Stomach (tissue), 9 donors: ENCODE measurements around the gene RDX. TPM values are rescaled to one million over a fixed set of nuclear protein-coding genes. Genes with fewer than 3 reads are reported as not detected.

Experiments used
- DNase-seq, 2 donors: peaks; one replicate each; pipeline versions ENCODE4 v3.0.0 to v3.0.0-alpha.2; 2013 to 2019
- H3K27ac ChIP-seq, 5 donors: fragments of 200-600 bp in 4 of 5; sonication (generic) in 4 of 5; one replicate each; pipeline ENCODE4 v1.5.1; 2013 to 2019; ENCODE audit warnings: mild to moderate bottlenecking in 1 of 5, moderate library complexity in 1 of 5
- H3K27me3 ChIP-seq, 3 donors: fragments of 200-600 bp; sonication (generic); one replicate each; pipeline ENCODE4 v1.5.1; 2017 to 2019; ENCODE audit warnings: mixed run types in 1 of 3
- H3K36me3 ChIP-seq, 4 donors: fragments of 200-600 bp; sonication (generic); 1 replicate in 3 of 4; 2 replicates in 1 of 4; pipeline ENCODE4 v1.5.1; 2016 to 2019
- H3K4me1 ChIP-seq, 4 donors: fragments of 200-600 bp; sonication (generic); one replicate each; pipeline ENCODE4 v1.5.1; 2016 to 2019
- H3K4me3 ChIP-seq, 4 donors: fragments of 200-600 bp; sonication (generic) in 3 of 4; one replicate each; pipeline ENCODE4 v1.5.1; 2016 to 2019; ENCODE audit warnings: mild to moderate bottlenecking in 1 of 4
- H3K9me3 ChIP-seq, 4 donors: fragments of 200-600 bp; sonication (generic); one replicate each; pipeline ENCODE4 v1.5.1; 2016 to 2019
- EP300 ChIP-seq: sonication (generic); formaldehyde crosslinking; IDR thresholded peaks from one replicate; pipeline ENCODE4 v1.6.1; 2017; ENCODE audit warnings: antibody characterized with exemption
- POLR2A ChIP-seq, 4 donors: fragments of 450-650 bp; IDR thresholded peaks; one replicate each; pipeline ENCODE4 v1.6.1; 2016; ENCODE audit warnings: antibody characterized with exemption in 4 of 4, control low read depth in 2 of 4, mild to moderate bottlenecking in 1 of 4, moderate library complexity in 1 of 4
- POLR2AphosphoS5 ChIP-seq, 3 donors: sonication (generic); formaldehyde crosslinking; IDR thresholded peaks; one replicate each; pipeline ENCODE4 v1.6.1; 2016; ENCODE audit warnings: antibody characterized with exemption in 3 of 3
- WGBS, 5 donors: extraction: QIAGEN DNeasy Blood & Tissue Kit in 3 of 5; methylation state at CpG; one replicate each; pipeline versions ENCODE4 v1.1.5 to v1.1.7; 2013 to 2018; 5-methylcytosine and 5-hydroxymethylcytosine counted together
- intact Hi-C: fragments of 100-400 bp; cut with DNase I; formaldehyde crosslinking; loops from one replicate; pipeline ENCODE4 v1.15.1; 2023; ENCODE audit warnings: low total_unique reads
- polyA plus RNA-seq, 3 donors: library from polyadenylated mRNA; stranded (reverse); fragments of 200-250 nt; gene quantifications; one replicate each; pipeline ENCODE4 v1.2.3, GENCODE V29; 2013
- total RNA-seq, 5 donors: library from RNA; depleted of rRNA; stranded (reverse); fragments of >200 nt; gene quantifications; one replicate each; pipeline versions ENCODE4 v1.1.0 to v1.2.3, GENCODE V29; 2014 to 2016
- TF ChIP-seq, protein P1 (sequence below), 7 experiments: fragments of 450-650 bp in 4 of 7; fragments of 200-600 bp in 3 of 7; sonication (generic) in 3 of 7; IDR thresholded peaks; one replicate each; pipeline ENCODE4 v1.5.1; 2016 to 2019; ENCODE audit warnings: antibody characterized with exemption in 7 of 7, control low read depth in 2 of 7, mild to moderate bottlenecking in 1 of 7
- donor health status: healthy with polysubstance abuse.
- donor health status: Bipolar disorder and iron deficiency.
- donor health status: healthy.

The RDX gene
- total and polyA plus RNA-seq, 8 donors: 18.1 to 426 (median 55.4) TPM

DNA sequence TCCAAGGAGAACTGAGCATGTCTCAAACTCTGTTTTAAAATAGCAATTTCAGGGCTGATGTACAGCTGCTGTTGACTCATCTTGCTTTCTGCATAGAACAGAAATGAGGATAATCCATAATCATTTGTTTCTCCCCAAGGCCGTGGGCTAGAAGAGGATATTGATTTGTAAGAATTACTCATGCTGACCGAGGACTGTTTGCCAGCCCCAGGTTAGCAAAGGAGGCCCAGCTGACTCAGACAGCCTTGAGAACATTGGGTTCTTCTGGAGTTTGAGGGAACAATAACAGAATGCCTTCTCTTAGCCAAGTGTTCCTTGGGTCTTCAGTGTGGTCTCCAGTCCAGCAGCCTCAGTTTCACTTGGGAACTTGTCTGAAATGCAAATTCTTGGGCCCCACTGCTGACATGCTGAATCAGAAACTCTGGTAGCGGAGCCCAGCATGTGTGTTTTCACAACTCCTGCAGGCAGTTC is 111.3 kb downstream of the RDX start:
- DNase-seq: no peak
- H3K4me1 ChIP-seq: no peaks in the 10 kb centered on the region
- H3K4me3 ChIP-seq: no peak overlapping the region
- no peak for TF ChIP-seq POLR2A (IDR thresholded peaks at IDR 0.05)
- no peak for TF ChIP-seq EP300
- TF ChIP-seq, protein P1, sequence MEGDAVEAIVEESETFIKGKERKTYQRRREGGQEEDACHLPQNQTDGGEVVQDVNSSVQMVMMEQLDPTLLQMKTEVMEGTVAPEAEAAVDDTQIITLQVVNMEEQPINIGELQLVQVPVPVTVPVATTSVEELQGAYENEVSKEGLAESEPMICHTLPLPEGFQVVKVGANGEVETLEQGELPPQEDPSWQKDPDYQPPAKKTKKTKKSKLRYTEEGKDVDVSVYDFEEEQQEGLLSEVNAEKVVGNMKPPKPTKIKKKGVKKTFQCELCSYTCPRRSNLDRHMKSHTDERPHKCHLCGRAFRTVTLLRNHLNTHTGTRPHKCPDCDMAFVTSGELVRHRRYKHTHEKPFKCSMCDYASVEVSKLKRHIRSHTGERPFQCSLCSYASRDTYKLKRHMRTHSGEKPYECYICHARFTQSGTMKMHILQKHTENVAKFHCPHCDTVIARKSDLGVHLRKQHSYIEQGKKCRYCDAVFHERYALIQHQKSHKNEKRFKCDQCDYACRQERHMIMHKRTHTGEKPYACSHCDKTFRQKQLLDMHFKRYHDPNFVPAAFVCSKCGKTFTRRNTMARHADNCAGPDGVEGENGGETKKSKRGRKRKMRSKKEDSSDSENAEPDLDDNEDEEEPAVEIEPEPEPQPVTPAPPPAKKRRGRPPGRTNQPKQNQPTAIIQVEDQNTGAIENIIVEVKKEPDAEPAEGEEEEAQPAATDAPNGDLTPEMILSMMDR (IDR thresholded peaks at IDR 0.05): no peak
- no peak for TF ChIP-seq POLR2AphosphoS5 (IDR thresholded peaks at IDR 0.05)
- no peaks in the 10 kb centered on the region for H3K27me3 ChIP-seq
- intact Hi-C loops: no loop called here
- no peaks in the 10 kb centered on the region for H3K36me3 ChIP-seq
- H3K27ac ChIP-seq: no peak overlapping the region
- no peaks in the 10 kb centered on the region for H3K9me3 ChIP-seq
- WGBS, 5 donors: 61 to 67% (median 62%) methylated on average over 3 of the region's 3 CpGs

DNA sequence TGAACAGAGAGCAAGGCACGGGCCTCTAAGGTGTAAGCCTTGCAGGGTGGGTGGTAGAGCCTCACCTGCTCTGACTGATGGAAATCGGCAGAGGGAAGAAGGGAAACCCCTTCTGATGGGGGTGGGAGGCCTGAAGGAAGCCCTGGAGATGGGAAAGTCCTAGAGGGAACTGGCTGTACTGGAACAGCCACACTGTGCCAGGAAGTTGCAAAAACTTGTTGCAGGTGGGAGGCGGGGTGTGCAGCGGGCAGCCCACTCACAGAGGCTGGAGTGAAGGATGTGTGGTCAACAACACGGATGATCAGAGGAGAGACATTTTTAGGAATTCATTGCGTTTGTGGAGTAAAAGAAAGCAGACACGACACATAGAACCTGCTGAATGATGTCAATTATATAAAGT is 112.0 kb downstream of the RDX start:
- Histone ChIP-seq H3K36me3 (no peaks in the 10 kb centered on the region), H3K27me3 (no peaks in the 10 kb centered on the region), H3K9me3 (no peaks in the 10 kb centered on the region), H3K4me1 (no peaks in the 10 kb centered on the region), H3K4me3 (no peak overlapping the region), H3K27ac (no peak overlapping the region)
- DNase-seq: no peak
- TF ChIP-seq POLR2A (IDR thresholded peaks at IDR 0.05) (no peak), EP300 (no peak), POLR2AphosphoS5 (IDR thresholded peaks at IDR 0.05) (no peak)
- TF ChIP-seq, protein P1 (IDR thresholded peaks at IDR 0.05): no peak
- WGBS, 5 donors: 81 to 93% (median 83%) methylated on average over 7 of the region's 7 CpGs
- intact Hi-C loops: no loop called here

DNA sequence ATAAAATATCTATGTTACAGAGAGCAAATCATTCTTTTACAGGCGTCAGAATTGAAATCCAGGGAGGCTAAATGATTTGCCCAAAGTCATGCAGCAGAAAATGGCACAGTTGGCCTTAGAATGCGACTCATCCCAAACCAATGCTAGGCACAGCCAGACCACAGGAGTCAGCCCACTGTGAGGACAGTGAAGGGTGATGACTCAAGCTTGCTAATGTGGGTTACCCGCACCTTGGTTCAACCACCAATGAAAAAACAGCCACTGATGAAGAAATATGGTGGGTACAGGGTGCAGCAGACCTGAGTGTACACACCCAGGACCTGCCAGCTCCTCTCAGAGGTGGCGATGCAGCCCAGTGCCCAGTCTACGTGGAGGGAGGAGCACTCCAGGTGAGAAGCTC is 113.5 kb downstream of the RDX start:
- no peaks in the 10 kb centered on the region for H3K36me3 ChIP-seq
- no peak for DNase-seq
- H3K4me1 ChIP-seq: no peaks in the 10 kb centered on the region
- intact Hi-C loops: no loop called here
- H3K4me3 ChIP-seq: no peak overlapping the region
- no peak overlapping the region for H3K27ac ChIP-seq
- TF ChIP-seq, protein P1 (IDR thresholded peaks at IDR 0.05): no peak
- no peak for TF ChIP-seq POLR2A (IDR thresholded peaks at IDR 0.05)
- no peak for TF ChIP-seq EP300
- no peak for TF ChIP-seq POLR2AphosphoS5 (IDR thresholded peaks at IDR 0.05)
- no peaks in the 10 kb centered on the region for H3K9me3 ChIP-seq
- no peaks in the 10 kb centered on the region for H3K27me3 ChIP-seq
- WGBS, 5 donors: 80 to 96% (median 89%) methylated on average over 5 of the region's 5 CpGs

DNA sequence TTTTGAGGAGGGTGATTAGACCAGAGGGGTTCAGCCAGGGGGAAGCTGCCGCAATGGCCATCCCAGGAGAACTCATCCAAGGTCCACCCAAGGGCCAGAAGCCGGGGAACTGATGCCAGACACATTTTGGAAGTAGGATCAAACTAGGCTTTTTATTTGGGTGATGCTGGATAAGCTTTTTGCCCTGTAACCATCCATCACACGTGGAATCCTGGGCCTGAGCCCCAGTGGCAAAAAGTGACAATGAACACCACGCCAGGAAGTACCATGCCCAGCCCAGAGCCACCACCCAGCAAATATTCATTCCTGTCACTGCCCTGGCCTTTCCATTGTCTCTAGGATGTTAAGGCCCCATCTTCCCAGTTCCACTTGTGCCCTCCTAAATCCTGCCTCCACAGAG is 117.3 kb downstream of the RDX start:
- DNase-seq: no peak
- H3K4me1 ChIP-seq: peaks cover 0 to 9% (median 4%) of the 10 kb centered on the region in 4 donors
- 75 to 96% (median 92%) methylated on average over 4 of the region's 4 CpGs for WGBS, 5 donors
- no peak for TF ChIP-seq EP300
- TF ChIP-seq, protein P1 (IDR thresholded peaks at IDR 0.05): no peak
- no peak for TF ChIP-seq POLR2AphosphoS5 (IDR thresholded peaks at IDR 0.05)
- TF ChIP-seq POLR2A (IDR thresholded peaks at IDR 0.05): no peak
- H3K9me3 ChIP-seq: no peaks in the 10 kb centered on the region
- no peak overlapping the region for H3K4me3 ChIP-seq
- no peak overlapping the region for H3K27ac ChIP-seq
- H3K36me3 ChIP-seq: no peaks in the 10 kb centered on the region
- intact Hi-C loops: no loop called here
- no peaks in the 10 kb centered on the region for H3K27me3 ChIP-seq
